ENCODE measurements around the gene COL15A1. TPM values are rescaled to one million over a fixed set of nuclear protein-coding genes. Genes with fewer than 3 reads are reported as not detected.

The COL15A1 gene
- total and polyA plus RNA-seq, 2 of the 8 experiments (the other 6 are each of a cell fraction or from before 2014, with no cell fraction given) = 0.12 to 0.15 TPM

- ChIA-PET POLR2A (ENCODE audit: partially characterized antibody) (no interaction called here), CTCF (ENCODE audit: partially characterized antibody) (interaction anchor here (1.3 to 1.5 kb wide), 2 partner anchors 42 to 101 kb away, joined by 3 read pairs; no protein-coding TSS in a partner anchor)
- no peak for FAIRE-seq
- H2AFZ ChIP-seq (ENCODE audit: low read length) = no peak overlapping the region
- no peak overlapping the region for H3K4ac ChIP-seq (replicated peaks; ENCODE audit: insufficient read length, low read depth, low read length)
- peaks cover 3 to 11% of the 10 kb centered on the region in 2 experiments; a peak in 3 of 4 replicates for H3K79me2 ChIP-seq (ENCODE audit: control insufficient read depth in 1 of 2, insufficient read depth in 2 of 2, low read length in 2 of 2)
- DNase-seq (ENCODE audit: low read depth in 1 of 2, low spot score in 2 of 2) = no peak
- no peak overlapping the region for H3K4me3 ChIP-seq (ENCODE audit: extremely low read depth in 1 of 4, insufficient read depth in 2 of 4, low read depth in 3 of 4, low read length in 4 of 4)
- no peak overlapping the region for H4K91ac ChIP-seq (replicated peaks; ENCODE audit: insufficient read length, low read length)
- H2BK5ac ChIP-seq (ENCODE audit: low read depth, low read length) = no peak overlapping the region
- no peak overlapping the region for H2BK12ac ChIP-seq (ENCODE audit: low read depth, low read length)
- 85% methylated on average over 2 of the region's 2 CpGs; no CpG with 5 or more reads in 1 of the 2 experiments for WGBS, 2 experiments (ENCODE audit: extremely low coverage in 1 of 2, insufficient coverage in 1 of 2, insufficient read length in 1 of 2, insufficient replicate concordance in 2 of 2, low coverage in 1 of 2, low lambda C conversion rate in 2 of 2, missing lambda C conversion rate in 1 of 2)
- H3K14ac ChIP-seq (ENCODE audit: insufficient read length) = no peak overlapping the region
- no peak overlapping the region for H3K18ac ChIP-seq (ENCODE audit: extremely low read depth, low read length)
- no peak overlapping the region for H2BK120ac ChIP-seq (replicated peaks; ENCODE audit: low read depth, low read length)
- H4K8ac ChIP-seq (ENCODE audit: extremely low read depth, insufficient read depth, low read length) = no peak overlapping the region
- peaks cover 7% of the 10 kb centered on the region for H3K23me2 ChIP-seq (ENCODE audit: low read depth, low read length)
- no peak overlapping the region for H3K9ac ChIP-seq (replicated peaks in 1 of 4; ENCODE audit: extremely low read depth in 1 of 4, low read depth in 3 of 4, low read length in 3 of 4)
- no peaks in the 10 kb centered on the region for H3K9me3 ChIP-seq (ENCODE audit: insufficient read depth in 2 of 2, low read depth in 1 of 2, low read length in 1 of 2)
- no peak overlapping the region for H2BK20ac ChIP-seq (ENCODE audit: low read length)
- no peak overlapping the region for H2AK5ac ChIP-seq (ENCODE audit: low read depth, low read length)
- no peak overlapping the region for H4K5ac ChIP-seq (ENCODE audit: insufficient read length, low read depth, low read length)
- TF ChIP-seq JUND (IDR thresholded peaks at IDR 0.05; ENCODE audit: low read length) (no peak), PHF8 (conservative IDR thresholded peaks at IDR 0.05; ENCODE audit: low read depth, low read length) (no peak), CHD2 (IDR thresholded peaks at IDR 0.05; ENCODE audit: low read length) (no peak), RAD21 (IDR thresholded peaks at IDR 0.05 in 1 of 2, conservative IDR thresholded peaks at IDR 0.05 in 1 of 2; ENCODE audit: low read depth in 2 of 2, low read length in 2 of 2) (no peak)
- TF ChIP-seq, protein P1, sequence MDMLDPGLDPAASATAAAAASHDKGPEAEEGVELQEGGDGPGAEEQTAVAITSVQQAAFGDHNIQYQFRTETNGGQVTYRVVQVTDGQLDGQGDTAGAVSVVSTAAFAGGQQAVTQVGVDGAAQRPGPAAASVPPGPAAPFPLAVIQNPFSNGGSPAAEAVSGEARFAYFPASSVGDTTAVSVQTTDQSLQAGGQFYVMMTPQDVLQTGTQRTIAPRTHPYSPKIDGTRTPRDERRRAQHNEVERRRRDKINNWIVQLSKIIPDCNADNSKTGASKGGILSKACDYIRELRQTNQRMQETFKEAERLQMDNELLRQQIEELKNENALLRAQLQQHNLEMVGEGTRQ (IDR thresholded peaks at IDR 0.05; ENCODE audit: low read length) = no peak
- H3K4me1 ChIP-seq (replicated peaks in 1 of 4; ENCODE audit: control insufficient read depth in 3 of 4, insufficient read depth in 4 of 4, low read length in 3 of 4) = peaks cover 0 to 3% (median 2%) of the 10 kb centered on the region in 4 experiments; a peak in 3 of 7 replicates
- H4K20me1 ChIP-seq (replicated peaks in 1 of 2; ENCODE audit: control insufficient read depth in 1 of 2, insufficient read depth in 2 of 2, low read length in 2 of 2) = peaks cover 2% of the 10 kb centered on the region in 2 experiments
- no peak overlapping the region for H3K56ac ChIP-seq (replicated peaks; ENCODE audit: insufficient read length, low read depth, low read length)
- no peak overlapping the region for H3K27ac ChIP-seq (ENCODE audit: low read depth, low read length)
- H3K79me1 ChIP-seq (ENCODE audit: low read depth, low read length) = no peaks in the 10 kb centered on the region
- no peaks in the 10 kb centered on the region for H3K36me3 ChIP-seq (ENCODE audit: control insufficient read depth in 2 of 4, insufficient read depth in 4 of 4, low read length in 3 of 4)
- H3K27me3 ChIP-seq (replicated peaks in 1 of 4; ENCODE audit: control insufficient read depth in 3 of 4, extremely low read depth in 1 of 4, insufficient read depth in 3 of 4, low read length in 3 of 4) = no peaks in the 10 kb centered on the region; a peak in 1 of 7 replicates
- H3K23ac ChIP-seq (ENCODE audit: insufficient read length) = no peak overlapping the region
- no peak overlapping the region for H2BK15ac ChIP-seq (ENCODE audit: low read length)
- H3K4me2 ChIP-seq (ENCODE audit: insufficient read depth in 1 of 2, low read depth in 2 of 2, low read length in 2 of 2) = no peak overlapping the region
These were observed 158.1 kb downstream of the COL15A1 start for GRCh38 chr9:99101812-99102211.

Data from H1 (cell line).